Right cardiac atrium (tissue), 5 donors: ENCODE results near the gene INPP5D. TPM values are rescaled to one million over a fixed set of nuclear protein-coding genes. Genes with fewer than 3 reads are reported as not detected.
"Not testable (repeated sequence)": the region's sequence is repeated elsewhere in the genome, so short reads cannot be mapped to it uniquely, and the experiment has no call there.

Source experiments
- ATAC-seq, 2 donors: fragments of 200-7000 bp; cut with Tn5 transposase; one replicate each; pipeline versions ENCODE4 v1.8.0 to v1.9.1; 2020; ENCODE audit warnings: moderate library complexity in 2 of 2, mild to moderate bottlenecking in 1 of 2
- DNase-seq, 3 donors: peaks; one replicate each; pipeline ENCODE4 v3.0.0-alpha.2; 2020
- H3K27ac ChIP-seq: one replicate; pipeline ENCODE4 v1.5.1; 2013; ENCODE audit warnings: mild to moderate bottlenecking, low read length, control low read depth, moderate library complexity
- H3K27me3 ChIP-seq: one replicate; pipeline ENCODE4 v1.6.1; 2013; ENCODE audit not compliant: control insufficient read depth, insufficient read depth
- H3K4me1 ChIP-seq: one replicate; pipeline ENCODE4 v1.6.1; 2013; ENCODE audit warnings: low read length; ENCODE audit not compliant: control insufficient read depth, insufficient read depth
- H3K4me3 ChIP-seq: one replicate; pipeline ENCODE4 v1.5.1; 2013; ENCODE audit warnings: low read length, control low read depth
- H3K9me3 ChIP-seq: one replicate; pipeline ENCODE4 v1.6.1; 2013; ENCODE audit warnings: low read length; ENCODE audit not compliant: control insufficient read depth
- WGBS: extraction: QIAGEN DNeasy Blood & Tissue Kit; methylation state at CpG from one replicate; pipeline ENCODE4 v1.1.7; 2013; 5-methylcytosine and 5-hydroxymethylcytosine counted together
- intact Hi-C, 4 donors: fragments of 100-400 bp; cut with DNase I; formaldehyde crosslinking; loops; one replicate each; pipeline versions ENCODE4 v1.11.0 to v1.14.0; 2022 to 2023
- polyA plus RNA-seq: library from polyadenylated mRNA; stranded (reverse); fragments of 200-250 nt; gene quantifications from one replicate; pipeline ENCODE4 v1.2.3, GENCODE V29; 2013
- total RNA-seq, 4 donors: library from RNA; stranded (reverse); fragmentation: NEBNext Ultra II Directional; extraction: Animal tissue kit (Norgen Biotek cat#: 25700); gene quantifications; one replicate each; pipeline ENCODE4 v1.2.1, GENCODE V29; 2021
- donor health status: healthy with polysubstance abuse.
- donor health status: DM: no; HTN: yes; CAD: no.
- donor health status: DM: no; HTN: no; CAD: no.
- donor health status: DM: no; HTN: yes; CAD: no; lungs with severe emphysema.
- donor health status: DM: yes; HTN: yes; CAD: no.

INPP5D gene
- total and polyA plus RNA-seq, 5 donors, result 3.6 to 7.8 (median 6.9) TPM

DNA sequence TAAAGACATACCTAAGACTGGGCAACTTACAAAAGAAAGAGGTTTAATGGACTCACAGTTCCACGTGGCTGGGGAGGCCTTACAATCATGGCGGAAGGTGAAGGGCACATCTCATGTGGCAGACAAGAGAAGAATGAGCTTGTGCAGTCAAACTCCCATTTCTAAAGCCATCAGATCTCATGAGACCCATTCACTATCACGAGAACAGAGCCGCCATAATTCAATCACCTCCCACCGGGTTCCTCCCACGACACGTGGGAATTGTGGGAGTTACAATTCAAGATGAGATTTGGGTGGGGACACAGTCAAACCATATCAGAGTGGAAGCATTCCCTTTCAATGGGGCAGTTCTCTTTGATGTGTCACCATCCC, 39.7 kb downstream of the INPP5D start:
- DNase-seq, H3K4me3 ChIP-seq, ATAC-seq, H3K27ac ChIP-seq, H3K9me3 ChIP-seq, H3K27me3 ChIP-seq, H3K4me1 ChIP-seq: not testable (repeated sequence)
- intact Hi-C loops, result loop anchor here in 3 of 4 donors (2.0 to 10.0 kb wide), 3 partner anchors 151 to 155 kb away; partner anchors contain the start of gene ATG16L1 (in 3 of the 3)
- 91% methylated on average over 7 of the region's 7 CpGs for WGBS

DNA sequence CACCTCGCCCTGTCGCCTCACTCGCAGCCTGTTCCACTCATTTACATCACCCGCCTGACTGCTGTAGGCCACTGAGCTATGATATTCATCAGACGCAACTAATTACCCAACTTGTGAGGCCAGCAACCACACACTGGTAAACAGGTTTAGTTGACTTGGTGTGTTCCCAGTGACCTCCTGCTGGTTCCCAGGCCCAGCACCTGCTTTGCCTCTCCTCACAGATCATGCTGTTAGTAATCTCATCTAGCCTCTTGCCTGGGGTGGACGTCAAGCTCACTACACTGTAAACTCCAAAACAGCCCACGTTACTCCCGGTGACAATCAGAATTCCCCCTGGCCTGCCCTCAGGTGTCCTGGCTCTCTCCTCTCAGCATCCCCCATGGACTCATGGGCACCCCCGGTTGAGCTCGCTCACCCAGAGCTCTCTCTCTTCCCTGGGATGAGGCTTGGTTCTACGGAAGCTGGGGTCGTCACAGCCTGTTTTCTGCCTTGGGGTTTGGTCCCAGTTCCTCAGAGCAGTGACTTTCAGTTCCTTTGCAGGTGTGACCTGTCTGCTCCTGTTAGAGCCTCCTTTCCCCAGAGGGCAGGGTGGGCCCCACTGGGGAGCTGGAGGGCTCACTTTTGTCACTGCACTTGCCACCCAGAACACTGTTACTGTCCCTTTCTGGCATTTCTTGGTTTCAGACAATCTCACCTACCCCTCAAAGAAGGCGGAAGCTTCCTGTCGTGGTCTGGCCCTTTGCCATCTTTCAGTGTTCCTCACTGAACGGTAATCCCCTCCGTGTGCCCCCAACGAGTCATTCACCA, 40.3 kb downstream of the INPP5D start:
- no peak overlapping the region for H3K27ac ChIP-seq

GRCh38 chr2:233101141-233101540, 41.0 kb downstream of the INPP5D start:
- Histone ChIP-seq H3K4me3 (no peak overlapping the region), H3K4me1 (no peaks in the 10 kb centered on the region), H3K27me3 (no peaks in the 10 kb centered on the region), H3K27ac (no peak overlapping the region), H3K9me3 (no peaks in the 10 kb centered on the region)
- 72% methylated on average over 4 of the region's 4 CpGs for WGBS
- ATAC-seq (no peak), DNase-seq (no peak)
- intact Hi-C loops, result loop anchor here in 2 of 4 donors (5.0 to 10.0 kb wide), 2 partner anchors 151 to 154 kb away; partner anchors contain the start of gene ATG16L1 (in 2 of the 2)

More for the DNA sequence above, 40.3 kb downstream of the INPP5D start:
- Histone ChIP-seq H3K4me1 (no peaks in the 10 kb centered on the region), H3K27me3 (no peaks in the 10 kb centered on the region), H3K4me3 (no peak overlapping the region), H3K9me3 (no peaks in the 10 kb centered on the region)
- ATAC-seq (no peak), DNase-seq (no peak)
- WGBS, result 72% methylated on average over 17 of the region's 17 CpGs
- intact Hi-C loops, result loop anchor here in 2 of 4 donors (5.0 to 10.0 kb wide), 2 partner anchors 152 to 154 kb away; partner anchors contain the start of gene ATG16L1 (in 2 of the 2)

- ATAC-seq (no peak), DNase-seq (no peak)
- H3K4me3 ChIP-seq, result no peak overlapping the region
- no peaks in the 10 kb centered on the region for H3K4me1 ChIP-seq
- H3K27ac ChIP-seq, result no peak overlapping the region
- intact Hi-C loops, result loop anchor here in 2 of 4 donors (5.0 to 10.0 kb wide), 2 partner anchors 150 to 153 kb away; partner anchors contain the start of gene ATG16L1 (in 2 of the 2)
- no peaks in the 10 kb centered on the region for H3K27me3 ChIP-seq
- H3K9me3 ChIP-seq, result no peaks in the 10 kb centered on the region
- 89% methylated on average over 8 of the region's 8 CpGs for WGBS
Measured at GRCh38 chr2:233101816-233102215, 41.7 kb downstream of the INPP5D start.

DNA sequence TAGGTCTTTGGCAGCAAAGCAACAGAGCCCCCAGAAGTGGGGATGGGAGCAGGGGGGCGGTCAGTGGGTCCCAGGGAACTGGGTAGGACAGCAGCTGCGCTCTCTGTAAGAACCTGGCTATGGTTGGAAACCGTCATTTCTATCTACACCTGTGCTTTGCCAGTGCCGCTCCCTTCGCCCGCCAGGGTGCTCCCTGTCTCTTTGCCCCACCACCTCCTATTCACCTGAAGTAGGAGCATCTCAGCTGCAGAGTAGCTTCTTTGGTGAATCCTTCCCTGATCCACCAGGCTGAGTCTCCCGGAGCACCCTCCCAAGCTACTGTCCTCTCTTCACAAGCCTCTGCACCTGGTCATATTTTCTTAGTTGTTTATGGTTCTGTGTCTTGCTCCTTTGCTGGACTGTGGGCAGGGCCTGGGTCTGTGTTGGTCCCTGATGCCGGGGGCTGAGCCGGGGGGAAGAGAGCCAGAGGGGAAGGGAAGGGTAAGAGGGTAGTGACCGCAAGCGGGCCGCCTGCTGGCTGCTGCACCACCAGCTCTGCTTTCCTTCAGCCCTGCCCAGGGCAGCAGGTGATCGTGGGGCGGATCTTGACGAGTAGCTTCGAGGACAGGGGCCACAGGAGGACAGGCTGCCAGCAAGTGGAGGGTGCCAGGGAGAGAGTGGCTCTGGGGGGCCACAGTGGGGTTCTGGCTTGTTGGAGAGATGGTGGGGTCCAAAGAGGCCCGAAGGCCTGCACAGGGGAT, 45.2 kb downstream of the INPP5D start:
- DNase-seq (no peak), ATAC-seq (no peak)
- H3K27ac ChIP-seq, result no peak overlapping the region
- intact Hi-C loops, result loop anchor here in 1 of 4 donors (10.0 kb wide), 1 partner anchor 149 kb away; the partner anchor contains the start of gene ATG16L1
- H3K4me1 ChIP-seq, result no peaks in the 10 kb centered on the region
- no peak overlapping the region for H3K4me3 ChIP-seq
- H3K27me3 ChIP-seq, result no peaks in the 10 kb centered on the region
- H3K9me3 ChIP-seq, result no peaks in the 10 kb centered on the region
- 92% methylated on average over 17 of the region's 17 CpGs for WGBS

DNA sequence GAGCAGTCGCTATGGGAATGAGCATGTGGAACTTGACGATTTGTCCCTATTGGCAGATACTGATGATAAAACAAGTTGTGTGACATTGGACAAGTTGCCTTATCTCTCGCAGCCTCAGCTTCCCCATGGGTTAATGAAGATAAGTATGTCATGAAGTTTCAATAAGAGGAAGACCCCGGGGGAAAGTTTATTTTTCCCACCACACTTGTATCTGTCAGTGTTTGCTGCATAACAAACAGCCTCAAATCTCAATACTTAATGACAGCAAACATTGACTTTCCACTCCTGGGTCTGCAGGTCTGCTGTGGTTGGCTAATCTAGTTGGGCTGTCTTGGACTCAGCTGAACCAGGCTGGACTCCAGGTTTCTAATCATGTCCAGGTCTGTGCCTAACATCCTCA, 45.8 kb downstream of the INPP5D start:
- H3K9me3 ChIP-seq, result no peaks in the 10 kb centered on the region
- 89% methylated on average over 4 of the region's 4 CpGs for WGBS

DNA sequence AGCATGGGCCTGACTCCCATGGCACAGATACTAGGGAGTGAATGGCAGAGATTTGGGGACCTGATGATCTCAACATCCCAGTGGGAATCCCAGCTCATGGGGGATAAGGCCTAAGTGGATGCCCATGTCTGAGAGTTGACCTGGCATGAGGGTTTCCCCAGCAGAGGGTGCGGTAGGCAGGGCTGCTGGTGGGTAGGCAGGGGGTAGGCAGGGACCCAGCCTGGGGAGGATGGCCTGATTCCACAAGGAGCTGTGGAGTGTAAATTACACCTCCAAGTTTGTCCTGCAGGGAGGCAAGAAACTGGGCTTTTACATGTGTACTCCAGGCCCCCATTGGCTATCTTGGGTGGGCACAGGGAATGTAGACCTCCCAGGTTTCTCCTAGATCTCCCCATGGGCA, 46.9 kb downstream of the INPP5D start:
- DNase-seq (no peak), ATAC-seq (no peak)
- no peaks in the 10 kb centered on the region for H3K4me1 ChIP-seq
- H3K9me3 ChIP-seq, result no peaks in the 10 kb centered on the region
- H3K27me3 ChIP-seq, result no peaks in the 10 kb centered on the region
- intact Hi-C loops, result loop anchor here in 1 of 4 donors (10.0 kb wide), 1 partner anchor 148 kb away; the partner anchor contains the start of gene ATG16L1
- WGBS, result 95% methylated on average over 1 of the region's 1 CpG
- H3K4me3 ChIP-seq, result no peak overlapping the region
- H3K27ac ChIP-seq, result no peak overlapping the region

More for the DNA sequence above, 45.8 kb downstream of the INPP5D start:
- no peaks in the 10 kb centered on the region for H3K4me1 ChIP-seq
- no peak overlapping the region for H3K27ac ChIP-seq
- intact Hi-C loops, result loop anchor here in 1 of 4 donors (10.0 kb wide), 1 partner anchor 149 kb away; the partner anchor contains the start of gene ATG16L1
- H3K27me3 ChIP-seq, result no peaks in the 10 kb centered on the region
- ATAC-seq (no peak), DNase-seq (no peak)
- no peak overlapping the region for H3K4me3 ChIP-seq

- H3K4me3 ChIP-seq, result no peak overlapping the region
- ATAC-seq (no peak), DNase-seq (no peak)
- H3K9me3 ChIP-seq, result no peaks in the 10 kb centered on the region
- H3K27me3 ChIP-seq, result no peaks in the 10 kb centered on the region
- H3K4me1 ChIP-seq, result no peaks in the 10 kb centered on the region
- intact Hi-C loops, result loop anchor here in 1 of 4 donors (10.0 kb wide), 1 partner anchor 147 kb away; the partner anchor contains the start of gene ATG16L1
- WGBS, result 67% methylated on average over 12 of the region's 12 CpGs
- H3K27ac ChIP-seq, result no peak overlapping the region
Measured at GRCh38 chr2:233107831-233108300, 47.7 kb downstream of the INPP5D start.

GRCh38 chr2:233108611-233109490, 48.7 kb downstream of the INPP5D start:
- no peak overlapping the region for H3K27ac ChIP-seq
- H3K27me3 ChIP-seq, result no peaks in the 10 kb centered on the region
- 64% methylated on average over 10 of the region's 10 CpGs for WGBS
- H3K4me3 ChIP-seq, result no peak overlapping the region
- intact Hi-C loops, result loop anchor here in 1 of 4 donors (10.0 kb wide), 1 partner anchor 146 kb away; the partner anchor contains the start of gene ATG16L1
- H3K4me1 ChIP-seq, result no peaks in the 10 kb centered on the region
- no peaks in the 10 kb centered on the region for H3K9me3 ChIP-seq
- ATAC-seq (peak in 1 of 2 donors; percentile 28), DNase-seq (no peak)

- Histone ChIP-seq H3K4me3 (no peak overlapping the region), H3K4me1 (no peaks in the 10 kb centered on the region), H3K9me3 (no peaks in the 10 kb centered on the region), H3K27me3 (no peaks in the 10 kb centered on the region), H3K27ac (no peak overlapping the region)
- ATAC-seq (no peak), DNase-seq (no peak)
- intact Hi-C loops, result no loop called here
- 97% methylated on average over 5 of the region's 5 CpGs for WGBS
Measured at GRCh38 chr2:233111427-233111826, 51.3 kb downstream of the INPP5D start.
